ENCODE measurements around the gene LTA4H.
A peak's percentile ranks its signal among the peaks of the same experiment; 100 is the strongest.
"Not testable (repeated sequence)": the region's sequence is repeated elsewhere in the genome, so short reads cannot be mapped to it uniquely, and the experiment has no call there.

Gene LTA4H

DNA sequence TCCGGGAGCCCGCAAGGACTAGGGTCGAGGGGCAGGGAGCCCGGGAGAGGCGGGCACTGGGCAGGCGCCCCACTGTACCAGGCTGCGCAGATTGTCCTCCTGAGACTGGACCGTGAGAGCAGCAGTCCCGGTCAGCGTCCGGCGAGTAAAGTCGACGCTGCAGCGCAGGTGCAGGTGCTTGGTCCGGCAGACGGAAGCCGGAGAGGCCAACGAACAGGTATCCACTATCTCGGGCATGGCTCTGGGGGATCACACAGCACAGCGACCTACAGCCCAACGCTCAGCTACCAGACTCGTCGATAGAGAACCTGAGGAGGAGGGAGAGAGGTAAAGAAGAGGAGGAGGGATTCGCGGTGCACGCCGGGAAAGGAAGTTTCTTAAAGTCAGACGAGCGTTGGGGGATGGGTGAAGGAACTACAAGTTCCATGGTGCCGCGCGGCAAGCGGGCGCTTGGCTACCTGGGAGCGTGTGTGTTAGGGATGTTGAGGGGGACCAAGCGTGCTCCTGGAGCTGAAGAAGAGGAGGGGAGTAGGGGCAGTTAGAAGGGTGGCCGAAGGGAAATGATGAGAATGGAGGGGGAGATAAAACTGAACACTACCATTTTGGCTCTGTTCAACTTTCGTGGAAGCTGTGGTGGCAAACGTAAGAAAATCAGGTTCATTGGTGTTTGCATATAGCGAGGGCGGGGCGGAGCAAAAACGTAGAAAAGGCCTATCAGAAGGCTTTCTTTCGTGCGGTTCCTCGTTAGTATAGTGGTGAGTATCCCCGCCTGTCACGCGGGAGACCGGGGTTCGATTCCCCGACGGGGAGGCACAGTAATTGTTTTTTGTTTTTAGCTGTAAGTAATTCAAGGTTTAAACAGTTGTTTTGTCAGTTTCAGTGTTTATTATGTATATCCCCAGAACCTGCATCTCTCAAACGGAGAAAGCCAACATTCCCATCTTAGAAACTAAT is at the start of gene LTA4H:
TSS of gene LTA4H (minus strand) at position 305 of the 954 bp plus-strand sequence. CDS start at position 237, 68 bp downstream.
- DNase-seq = peak; percentile 94

GRCh38 chr12:96084624-96085023 is 49.2 kb upstream of the LTA4H start:
- no peak for DNase-seq

- DNase-seq = no peak
Measured at GRCh38 chr12:96083020-96083719, 47.8 kb upstream of the LTA4H start.

DNA sequence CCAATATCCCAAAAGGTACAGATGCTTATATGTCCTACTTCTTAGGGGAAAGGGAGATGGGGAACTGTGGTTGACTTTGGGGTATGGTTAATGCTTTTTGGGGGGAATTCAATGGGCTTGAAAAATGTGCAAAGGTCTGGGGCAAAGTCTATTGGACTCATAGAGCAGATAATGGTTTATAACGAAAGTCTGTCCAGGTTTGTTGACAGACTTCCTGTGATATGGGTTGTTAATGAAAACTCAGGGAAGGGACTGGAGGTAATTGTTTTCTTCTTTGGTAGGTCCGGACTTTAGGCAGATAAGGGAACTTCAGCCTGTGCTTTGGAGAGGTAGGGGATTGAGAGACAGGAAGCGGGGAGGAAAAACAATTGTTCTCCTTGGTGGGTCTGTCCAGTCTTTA is 46.2 kb upstream of the LTA4H start:
- no peak for DNase-seq

- DNase-seq = no peak
Measured at GRCh38 chr12:96078231-96079135, 43.1 kb upstream of the LTA4H start.

- DNase-seq = no peak
Measured at GRCh38 chr12:96077081-96077480, 41.7 kb upstream of the LTA4H start.

DNA sequence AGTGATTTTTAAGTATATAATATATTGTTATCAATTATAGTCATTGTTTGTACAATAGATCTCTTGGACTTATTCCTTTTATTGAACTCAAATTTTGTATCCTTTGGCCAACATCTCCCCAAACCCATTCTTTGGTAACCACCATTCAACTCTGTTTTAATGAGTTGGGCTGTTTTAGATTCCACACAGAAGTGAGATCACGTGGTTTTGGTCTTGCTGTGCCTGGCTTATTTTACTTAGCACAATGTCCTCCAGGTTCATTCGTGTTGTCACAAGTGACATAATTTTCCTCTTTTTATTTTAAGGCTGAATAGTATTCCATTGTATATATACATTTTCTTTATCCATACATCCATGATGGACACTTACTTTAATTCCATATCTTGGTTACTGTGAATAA is 40.2 kb upstream of the LTA4H start:
- no peak for DNase-seq

DNA sequence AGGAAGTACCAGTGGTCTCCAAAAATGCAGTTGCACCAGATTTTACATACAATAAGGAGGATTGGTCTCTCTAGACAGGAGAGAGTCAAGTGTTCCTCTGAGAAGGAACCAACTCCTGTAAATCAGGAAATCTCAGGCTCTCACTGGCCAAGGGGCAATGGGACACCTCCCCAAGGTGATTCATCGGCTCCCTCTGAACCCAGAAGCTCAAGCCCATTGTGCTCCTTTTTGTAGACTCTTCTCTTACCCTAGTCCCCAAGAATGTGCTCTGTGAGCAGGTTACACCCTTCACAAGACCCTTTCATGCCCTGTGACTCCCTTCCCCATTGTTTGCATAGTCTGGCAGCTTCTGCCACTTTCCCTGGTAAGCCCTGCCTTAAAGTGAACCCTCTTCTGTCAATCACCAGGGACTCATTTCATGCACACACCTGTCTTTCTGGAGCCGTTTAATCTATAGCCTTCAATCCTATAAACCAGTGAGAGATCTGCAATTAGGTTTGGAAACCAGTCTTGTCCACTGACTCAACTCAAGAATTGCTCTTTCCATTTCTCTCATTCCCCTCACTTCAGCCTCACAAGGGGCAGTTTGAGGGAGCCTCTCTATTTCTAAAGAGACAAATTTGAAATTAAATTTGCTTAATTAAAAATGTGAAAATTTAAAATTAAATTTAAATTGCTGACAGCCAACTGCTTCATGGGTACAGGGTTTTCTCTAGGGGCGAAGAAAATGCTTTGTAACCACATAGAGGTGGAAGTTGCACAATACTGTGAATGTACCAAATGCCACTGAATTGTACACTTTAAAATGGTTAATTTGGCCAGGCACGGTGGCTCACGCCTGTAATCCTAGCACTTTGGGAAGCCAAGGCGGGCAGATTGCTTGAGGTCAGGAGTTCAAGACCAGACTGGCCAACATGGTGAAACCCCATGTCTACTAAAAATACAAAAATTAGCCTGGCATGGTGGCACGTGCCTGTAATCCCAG is 38.3 kb upstream of the LTA4H start:
- DNase-seq = no peak

- DNase-seq = no peak
Measured at GRCh38 chr12:96070670-96071279, 35.4 kb upstream of the LTA4H start.

DNA sequence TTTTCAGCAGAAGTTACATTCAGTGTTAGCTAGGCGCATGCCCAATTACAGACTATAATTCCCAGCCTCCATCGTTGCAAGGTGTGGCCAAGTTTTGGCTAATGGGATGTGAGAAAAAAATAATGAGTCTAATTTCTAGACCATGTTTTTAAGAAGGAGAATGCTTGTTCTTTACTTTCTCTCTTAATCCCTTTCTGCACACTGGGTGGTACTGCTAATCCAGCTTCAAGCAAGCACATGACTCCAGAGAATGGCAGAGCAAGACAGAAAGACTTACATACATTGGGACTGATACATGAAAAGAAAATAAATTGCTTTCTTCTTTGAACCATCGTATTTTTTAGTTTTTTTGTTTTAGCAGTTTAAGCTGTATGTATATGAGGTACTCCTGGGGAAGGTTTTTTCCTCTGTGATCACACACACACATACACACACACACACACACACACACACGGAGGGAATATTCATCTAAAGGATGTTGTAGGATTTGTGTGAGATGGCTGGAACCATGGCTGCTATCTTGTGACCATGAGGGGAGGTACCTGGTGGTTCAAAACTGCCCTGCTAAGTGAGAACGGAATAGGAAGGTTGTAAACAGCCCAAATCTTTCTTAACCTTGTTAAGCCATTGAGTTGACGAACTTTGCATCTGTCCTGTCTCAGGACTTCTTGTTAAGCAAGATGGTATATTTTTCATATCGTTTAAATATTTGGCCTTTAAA is 34.3 kb upstream of the LTA4H start:
- no peak for DNase-seq

GRCh38 chr12:96068636-96069035 is 33.2 kb upstream of the LTA4H start:
- DNase-seq = no peak

DNA sequence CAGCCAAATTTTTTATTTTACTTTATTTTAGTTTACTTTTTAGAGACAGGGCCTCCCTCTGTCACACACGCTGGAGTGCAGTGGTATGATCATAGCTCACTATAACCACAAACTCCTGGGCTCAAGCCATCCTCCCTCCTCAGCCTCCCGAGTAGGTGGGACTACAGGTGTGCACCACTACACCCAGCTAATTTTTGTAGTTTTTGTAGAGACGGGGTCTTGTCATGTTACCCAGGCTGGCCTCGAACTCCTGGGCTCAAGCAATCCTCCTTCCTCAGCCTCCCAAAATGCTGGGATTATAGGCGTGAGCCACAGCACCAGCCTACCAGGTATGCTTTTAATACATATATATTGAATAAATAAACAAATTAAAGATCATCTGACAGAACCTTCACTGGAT is 32.7 kb upstream of the LTA4H start:
- no peak for DNase-seq

DNA sequence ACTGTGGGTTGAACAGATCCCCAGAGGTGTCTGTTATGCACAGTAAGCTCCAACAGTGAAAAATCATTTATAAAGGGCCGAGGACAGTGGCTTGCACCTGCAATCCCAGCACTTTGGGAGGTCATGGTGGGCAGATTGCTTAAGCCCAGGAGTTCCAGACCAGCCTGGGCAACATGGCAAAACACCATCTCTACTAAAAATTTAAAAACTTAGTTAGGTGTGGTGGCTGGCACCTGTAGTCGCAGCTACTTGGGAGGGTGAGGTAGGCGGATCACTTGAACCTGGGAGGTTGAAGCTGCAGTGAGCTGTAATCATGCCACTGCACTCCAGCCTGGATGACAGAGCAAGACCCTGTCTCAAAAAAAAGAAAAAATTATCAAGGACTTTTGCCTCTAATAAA is 30.4 kb upstream of the LTA4H start:
- not testable (repeated sequence) for DNase-seq

GRCh38 chr12:96064966-96065365 is 29.6 kb upstream of the LTA4H start:
- no peak for DNase-seq

GRCh38 chr12:96064271-96064670 is 28.9 kb upstream of the LTA4H start:
- no peak for DNase-seq

DNA sequence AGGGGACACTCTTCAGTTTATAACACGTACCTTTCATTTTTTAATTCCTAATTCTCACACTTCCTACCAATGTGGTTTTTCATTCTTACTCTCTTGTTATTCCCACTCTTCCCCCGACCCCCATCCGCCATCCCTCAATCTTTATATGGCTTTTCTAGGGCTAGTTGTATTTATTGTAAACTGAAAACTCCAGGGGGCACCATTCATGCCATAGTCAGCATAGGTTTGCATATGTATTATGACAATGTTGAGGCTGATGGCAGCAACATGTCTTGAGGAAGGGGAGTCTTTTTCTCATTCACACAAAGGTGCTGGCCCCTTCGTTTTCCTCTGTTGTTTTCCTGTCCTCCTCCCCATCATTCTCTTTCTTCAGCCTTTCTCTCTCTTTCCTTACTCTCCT is 27.7 kb upstream of the LTA4H start:
- DNase-seq = no peak

GRCh38 chr12:96061864-96062453 is 26.6 kb upstream of the LTA4H start:
- peak; percentile 72 for DNase-seq

- DNase-seq = no peak
Measured at GRCh38 chr12:96061323-96061722, 25.9 kb upstream of the LTA4H start.

- no peak for DNase-seq
Measured at GRCh38 chr12:96060041-96060440, 24.7 kb upstream of the LTA4H start.

GRCh38 chr12:96057986-96058553 is 22.7 kb upstream of the LTA4H start:
- no peak for DNase-seq

Measured in activated CD4-positive, CD25-positive, alpha-beta regulatory T cell treated with anti-CD3 and anti-CD28 coated beads, Interleukin-2, amount 50 U/mL, for 72 hours (primary cell).